OCI-LY3 (cell line): Measurements from ENCODE around the gene PRKX.
"Not testable (repeated sequence)": the region's sequence is repeated elsewhere in the genome, so short reads cannot be mapped to it uniquely, and the experiment has no call there.

Experiments
- CTCF ChIP-seq: fragments of 200-600, 300-600 bp; sonication (generic); IDR thresholded peaks from 2 replicates; pipeline ENCODE4 v1.5.1; 2014; ENCODE audit warnings: antibody characterized with exemption, low read length, low read depth
- EZH2phosphoT487 ChIP-seq: fragments of 200-600 bp; shearing (Covaris generic); IDR thresholded peaks from 2 replicates; pipeline ENCODE4 v1.6.1; 2018; ENCODE audit warnings: antibody characterized with exemption, mixed run types, low read depth

GRCh38 chrX:3723460-3723859 is 10.0 kb upstream of the PRKX start:
- TF ChIP-seq CTCF, EZH2phosphoT487: not testable (repeated sequence)
